Cardiac fibroblast (primary cell): ENCODE measurements around the gene DAPK2.

Source experiments
- DNase-seq, 2 donors: peaks; one replicate each; pipeline versions ENCODE4 v3.0.0 to v3.0.0-alpha.2; 2010; ENCODE audit warnings: low read depth in 2 of 2
- H3K4me3 ChIP-seq, 2 donors: replicated peaks in 1 of 2; 1 replicate in 1 of 2; 2 replicates in 1 of 2; pipeline ENCODE4 v1.5.1; 2011; ENCODE audit warnings: low read depth in 2 of 2, low read length in 2 of 2, mild to moderate bottlenecking in 2 of 2, moderate library complexity in 1 of 2
- CTCF ChIP-seq: IDR thresholded peaks from one replicate; pipeline ENCODE4 v1.5.1; 2011; ENCODE audit warnings: low read depth, mild to moderate bottlenecking, low read length, inconsistent platforms

Gene DAPK2

GRCh38 chr15:63984331-63984730 lies 62.0 kb downstream of the DAPK2 start:
- H3K4me3 ChIP-seq = no peak overlapping the region
- DNase-seq = no peak
- no peak for TF ChIP-seq CTCF

GRCh38 chr15:63983061-63983711 lies 63.1 kb downstream of the DAPK2 start:
- TF ChIP-seq CTCF = no peak
- no peak for DNase-seq
- no peak overlapping the region for H3K4me3 ChIP-seq

GRCh38 chr15:63982381-63982854 lies 63.9 kb downstream of the DAPK2 start:
- DNase-seq = no peak
- no peak overlapping the region for H3K4me3 ChIP-seq
- TF ChIP-seq CTCF = no peak

GRCh38 chr15:63981596-63982320 lies 64.5 kb downstream of the DAPK2 start:
- no peak overlapping the region for H3K4me3 ChIP-seq
- no peak for DNase-seq
- TF ChIP-seq CTCF = no peak

- DNase-seq = no peak
- TF ChIP-seq CTCF = no peak
Observed at GRCh38 chr15:63979262-63979793, 67.0 kb downstream of the DAPK2 start.

GRCh38 chr15:63978511-63979261 lies 67.6 kb downstream of the DAPK2 start:
- H3K4me3 ChIP-seq = no peak overlapping the region
- TF ChIP-seq CTCF = no peak
- DNase-seq = no peak

More at GRCh38 chr15:63979262-63979793, 67.0 kb downstream of the DAPK2 start:
- no peak overlapping the region for H3K4me3 ChIP-seq
